Activated CD4-positive, alpha-beta T cell treated with anti-CD3 and anti-CD28 coated beads for 4 hours (primary cell): Measurements from ENCODE around the gene ADGRD1.

Source experiments
- DNase-seq, 2 donors: peaks; one replicate each; pipeline ENCODE4 v3.0.0-alpha.2; 2020

ADGRD1 gene

GRCh38 chr12:130938186-130938585 lies 15.5 kb upstream of the ADGRD1 start:
- no peak for DNase-seq

GRCh38 chr12:130944878-130945277 lies 8.8 kb upstream of the ADGRD1 start:
- no peak for DNase-seq

GRCh38 chr12:130945786-130946492 lies 7.8 kb upstream of the ADGRD1 start:
- DNase-seq: no peak

GRCh38 chr12:130947028-130947613 lies 6.6 kb upstream of the ADGRD1 start:
- no peak for DNase-seq

GRCh38 chr12:130948136-130948535 lies 5.6 kb upstream of the ADGRD1 start:
- no peak for DNase-seq

GRCh38 chr12:130948751-130949150 lies 5.0 kb upstream of the ADGRD1 start:
- no peak for DNase-seq

GRCh38 chr12:130949806-130950205 lies 3.9 kb upstream of the ADGRD1 start:
- DNase-seq: no peak

- no peak for DNase-seq
These were observed 2.1 kb upstream of the ADGRD1 start for GRCh38 chr12:130951636-130952035.

GRCh38 chr12:130952171-130952954 lies 1.3 kb upstream of the ADGRD1 start:
- DNase-seq: no peak

- no peak for DNase-seq
These were observed 781 bp downstream of the ADGRD1 start for GRCh38 chr12:130954544-130954831.

GRCh38 chr12:130955238-130955816 lies 1.6 kb downstream of the ADGRD1 start:
- DNase-seq: no peak

GRCh38 chr12:130956009-130956408 lies 2.3 kb downstream of the ADGRD1 start:
- no peak for DNase-seq

GRCh38 chr12:130956456-130957303 lies 3.0 kb downstream of the ADGRD1 start:
- no peak for DNase-seq

- no peak for DNase-seq
These were observed 3.6 kb downstream of the ADGRD1 start for GRCh38 chr12:130957304-130957621.

- DNase-seq: no peak
These were observed 4.9 kb downstream of the ADGRD1 start for GRCh38 chr12:130958557-130959140.

GRCh38 chr12:130959632-130960031 lies 5.9 kb downstream of the ADGRD1 start:
- no peak for DNase-seq

- DNase-seq: no peak
These were observed 6.4 kb downstream of the ADGRD1 start for GRCh38 chr12:130960058-130960457.

GRCh38 chr12:130960787-130961186 lies 7.1 kb downstream of the ADGRD1 start:
- no peak for DNase-seq

- no peak for DNase-seq
These were observed 8.3 kb downstream of the ADGRD1 start for GRCh38 chr12:130961921-130962451.

GRCh38 chr12:130965214-130965613 lies 11.5 kb downstream of the ADGRD1 start:
- no peak for DNase-seq

- DNase-seq: no peak
These were observed 12.0 kb downstream of the ADGRD1 start for GRCh38 chr12:130965668-130966067.

- DNase-seq: no peak
These were observed 12.8 kb downstream of the ADGRD1 start for GRCh38 chr12:130966443-130967030.
